ENCODE measurements around the gene ZNF236. TPM values are rescaled to one million over a fixed set of nuclear protein-coding genes. Genes with fewer than 3 reads are reported as not detected.

ZNF236 gene
- total and polyA plus RNA-seq, 11 donors, result 1.9 to 17.0 (median 10.4) TPM

- Histone ChIP-seq H3K27ac (no peak overlapping the region), H3K36me3 (peaks cover 0 to 91% (median 76%) of the 10 kb centered on the region in 9 donors), H3K4me1 (peaks cover 0 to 4% (median 0%) of the 10 kb centered on the region in 12 donors), H3K4me3 (no peak overlapping the region), H3K9me3 (no peaks in the 10 kb centered on the region), H3K27me3 (no peaks in the 10 kb centered on the region)
- DNase-seq (no peak), ATAC-seq (no peak)
- WGBS, 4 donors, result 92 to 95% (median 94%) methylated on average over 6 of the region's 6 CpGs
- intact Hi-C loops (cut with DNase I), result loop anchor here in 2 of 10 donors (10.0 kb wide), 2 partner anchors 58 to 122 kb away; no protein-coding TSS in a partner anchor
- TF ChIP-seq CTCF (IDR thresholded peaks at IDR 0.05) (no peak), POLR2A (IDR thresholded peaks at IDR 0.05) (no peak)
These were observed 104.9 kb downstream of the ZNF236 start for GRCh38 chr18:76927223-76927725.

GRCh38 chr18:76928179-76928868 is 106.0 kb downstream of the ZNF236 start:
- DNase-seq (no peak), ATAC-seq (no peak)
- H3K4me1 ChIP-seq, result peaks cover 0 to 4% (median 0%) of the 10 kb centered on the region in 12 donors
- H3K27ac ChIP-seq, result no peak overlapping the region
- H3K9me3 ChIP-seq, result no peaks in the 10 kb centered on the region
- H3K36me3 ChIP-seq, result peaks cover 0 to 92% (median 80%) of the 10 kb centered on the region in 9 donors
- TF ChIP-seq POLR2A (IDR thresholded peaks at IDR 0.05), result no peak
- 92 to 94% (median 93%) methylated on average over 9 of the region's 9 CpGs for WGBS, 4 donors
- H3K27me3 ChIP-seq, result no peaks in the 10 kb centered on the region
- intact Hi-C loops (cut with DNase I), result loop anchor here in 2 of 10 donors (10.0 kb wide), 2 partner anchors 56 to 124 kb away; no protein-coding TSS in a partner anchor
- H3K4me3 ChIP-seq, result no peak overlapping the region

GRCh38 chr18:76931171-76931570 is 108.8 kb downstream of the ZNF236 start:
- ATAC-seq, result no peak
- WGBS, 4 donors, result 93 to 97% (median 94%) methylated on average over 6 of the region's 6 CpGs
- no peak overlapping the region for H3K27ac ChIP-seq
- H3K9me3 ChIP-seq, result no peaks in the 10 kb centered on the region
- H3K4me1 ChIP-seq, result peaks cover 0 to 4% (median 0%) of the 10 kb centered on the region in 12 donors
- intact Hi-C loops (cut with DNase I), result no loop called here
- peaks cover 0 to 82% (median 64%) of the 10 kb centered on the region in 9 donors for H3K36me3 ChIP-seq
- no peaks in the 10 kb centered on the region for H3K27me3 ChIP-seq
- no peak for DNase-seq
- TF ChIP-seq CTCF (IDR thresholded peaks at IDR 0.05) (no peak), POLR2A (IDR thresholded peaks at IDR 0.05) (no peak)
- H3K4me3 ChIP-seq, result no peak overlapping the region

GRCh38 chr18:76932026-76932819 is 109.9 kb downstream of the ZNF236 start:
- ATAC-seq (peak in 3 of 4 donors; percentile 63 to 85 (median 81)), DNase-seq (peak in 3 of 5 donors; percentile 31 to 61 (median 42))
- WGBS, 4 donors, result 66 to 75% (median 71%) methylated on average over 11 of the region's 11 CpGs
- peaks cover 0 to 85% (median 64%) of the 10 kb centered on the region in 9 donors for H3K36me3 ChIP-seq
- H3K27me3 ChIP-seq, result no peaks in the 10 kb centered on the region
- peaks cover 0 to 4% (median 0%) of the 10 kb centered on the region in 12 donors for H3K4me1 ChIP-seq
- H3K9me3 ChIP-seq, result no peaks in the 10 kb centered on the region
- intact Hi-C loops (cut with DNase I), result no loop called here
- no peak overlapping the region for H3K27ac ChIP-seq
- H3K4me3 ChIP-seq, result no peak overlapping the region
- TF ChIP-seq POLR2A (IDR thresholded peaks at IDR 0.05) (no peak), CTCF (IDR thresholded peaks at IDR 0.05) (no peak)
